ENCODE data around the gene KRT82. TPM values are rescaled to one million over a fixed set of nuclear protein-coding genes. Genes with fewer than 3 reads are reported as not detected.
A peak's percentile ranks its signal among the peaks of the same experiment; 100 is the strongest.

KRT82 gene
- total and polyA plus RNA-seq, 8 donors, result not detected

DNA sequence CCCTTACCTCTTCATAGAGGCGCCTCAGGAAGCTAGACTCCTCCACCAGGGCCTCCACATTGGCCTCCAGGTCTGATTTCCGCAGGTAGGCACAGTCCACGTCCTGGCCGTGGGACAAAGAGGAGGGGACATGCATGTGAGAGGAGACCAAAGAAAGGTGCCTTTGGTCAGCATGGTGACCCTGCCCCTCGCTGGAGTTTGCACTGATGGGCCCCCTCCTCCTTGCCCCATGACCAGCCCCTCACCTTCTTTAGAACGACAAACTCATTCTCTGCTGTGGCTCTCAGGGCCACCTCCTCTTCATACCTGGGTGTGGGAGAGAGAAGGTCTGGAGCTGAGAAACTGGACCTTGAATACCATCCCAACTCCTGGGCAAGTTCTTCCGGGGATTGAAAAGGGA, 42.1 kb downstream of the KRT82 start:
- Histone ChIP-seq H3K4me1 (no peaks in the 10 kb centered on the region), H3K9me3 (no peaks in the 10 kb centered on the region), H3K27ac (no peak overlapping the region), H3K4me3 (no peak overlapping the region), H3K27me3 (no peaks in the 10 kb centered on the region), H3K36me3 (no peaks in the 10 kb centered on the region)
- TF ChIP-seq, protein P1, sequence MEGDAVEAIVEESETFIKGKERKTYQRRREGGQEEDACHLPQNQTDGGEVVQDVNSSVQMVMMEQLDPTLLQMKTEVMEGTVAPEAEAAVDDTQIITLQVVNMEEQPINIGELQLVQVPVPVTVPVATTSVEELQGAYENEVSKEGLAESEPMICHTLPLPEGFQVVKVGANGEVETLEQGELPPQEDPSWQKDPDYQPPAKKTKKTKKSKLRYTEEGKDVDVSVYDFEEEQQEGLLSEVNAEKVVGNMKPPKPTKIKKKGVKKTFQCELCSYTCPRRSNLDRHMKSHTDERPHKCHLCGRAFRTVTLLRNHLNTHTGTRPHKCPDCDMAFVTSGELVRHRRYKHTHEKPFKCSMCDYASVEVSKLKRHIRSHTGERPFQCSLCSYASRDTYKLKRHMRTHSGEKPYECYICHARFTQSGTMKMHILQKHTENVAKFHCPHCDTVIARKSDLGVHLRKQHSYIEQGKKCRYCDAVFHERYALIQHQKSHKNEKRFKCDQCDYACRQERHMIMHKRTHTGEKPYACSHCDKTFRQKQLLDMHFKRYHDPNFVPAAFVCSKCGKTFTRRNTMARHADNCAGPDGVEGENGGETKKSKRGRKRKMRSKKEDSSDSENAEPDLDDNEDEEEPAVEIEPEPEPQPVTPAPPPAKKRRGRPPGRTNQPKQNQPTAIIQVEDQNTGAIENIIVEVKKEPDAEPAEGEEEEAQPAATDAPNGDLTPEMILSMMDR (IDR thresholded peaks at IDR 0.05), result no peak
- DNase-seq, result no peak
- FAIRE-seq, result no peak
- ATAC-seq, result no peak
- WGBS, 2 donors, result 84 to 91% methylated on average over 7 of the region's 7 CpGs
- intact Hi-C loops (cut with DNase I), result no loop called here

DNA sequence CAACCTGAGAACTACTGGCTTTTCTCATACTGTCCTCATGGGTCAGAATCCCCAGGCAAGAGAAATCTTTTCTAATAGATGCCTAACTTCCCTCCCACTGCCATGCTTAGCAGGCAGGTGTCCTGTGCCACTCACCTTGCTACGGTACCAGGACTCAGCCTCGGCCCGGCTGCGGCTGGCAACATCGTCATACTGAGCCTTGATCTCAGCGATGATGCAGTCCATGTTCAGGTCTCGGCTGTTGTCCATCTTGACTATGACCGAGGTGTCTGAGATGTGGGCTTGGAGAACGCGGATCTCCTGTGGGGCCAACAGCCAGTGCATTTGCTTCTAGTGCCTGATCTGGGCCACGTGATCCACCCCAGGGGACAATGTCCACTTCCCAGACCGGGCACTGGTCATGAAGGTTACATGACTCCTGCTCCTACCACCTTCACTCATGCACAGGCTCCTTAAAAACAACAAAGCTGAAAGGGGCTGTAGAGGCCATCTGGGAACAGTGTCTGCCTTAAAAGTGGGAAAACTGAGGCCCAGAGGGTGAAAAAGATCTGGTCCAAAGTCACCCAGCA, 42.9 kb downstream of the KRT82 start:
- no peak overlapping the region for H3K27ac ChIP-seq
- intact Hi-C loops (cut with DNase I), result no loop called here
- FAIRE-seq (no peak), DNase-seq (no peak), ATAC-seq (no peak)
- no peaks in the 10 kb centered on the region for H3K4me1 ChIP-seq
- no peaks in the 10 kb centered on the region for H3K27me3 ChIP-seq
- H3K4me3 ChIP-seq, result no peak overlapping the region
- H3K9me3 ChIP-seq, result no peaks in the 10 kb centered on the region
- WGBS, 2 donors, result 93 to 96% methylated on average over 12 of the region's 12 CpGs
- H3K36me3 ChIP-seq, result no peaks in the 10 kb centered on the region
- TF ChIP-seq, protein P1 (IDR thresholded peaks at IDR 0.05), result no peak

DNA sequence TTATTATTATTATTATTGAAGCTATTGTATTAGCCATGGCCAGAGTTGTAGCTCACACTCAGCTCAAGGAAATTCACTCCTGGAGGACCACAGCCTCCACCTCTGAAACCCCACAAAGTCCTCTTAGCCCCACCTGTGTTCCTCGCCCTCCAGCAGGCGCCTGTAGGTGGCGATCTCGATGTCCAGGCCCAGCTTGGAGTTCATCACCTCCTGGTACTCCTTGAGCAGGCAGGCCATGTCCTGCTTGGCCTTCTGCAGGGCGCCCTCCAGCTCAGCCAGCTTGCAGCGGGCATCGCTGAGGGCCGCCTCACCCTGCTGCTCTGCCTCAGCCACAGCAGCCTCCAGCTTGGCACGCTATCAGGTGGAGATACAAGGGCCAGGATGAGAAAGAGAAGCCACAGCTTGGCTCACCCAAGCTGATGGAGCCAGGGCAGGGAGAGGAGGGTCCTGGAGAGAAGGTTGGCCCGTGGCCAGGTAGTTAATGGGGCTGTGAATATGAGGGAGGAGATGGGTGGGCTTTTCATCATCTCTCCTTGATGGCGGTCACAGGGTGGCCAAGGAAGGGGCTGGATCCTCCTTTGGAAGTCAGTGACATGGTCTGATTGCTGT, 43.9 kb downstream of the KRT82 start:
- Histone ChIP-seq H3K9me3 (no peaks in the 10 kb centered on the region), H3K36me3 (no peaks in the 10 kb centered on the region), H3K4me1 (no peaks in the 10 kb centered on the region), H3K27me3 (no peaks in the 10 kb centered on the region), H3K27ac (no peak overlapping the region), H3K4me3 (no peak overlapping the region)
- WGBS, 2 donors, result 88 to 92% methylated on average over 11 of the region's 11 CpGs
- no peak for ATAC-seq
- intact Hi-C loops (cut with DNase I), result no loop called here
- no peak for DNase-seq
- TF ChIP-seq, protein P1 (IDR thresholded peaks at IDR 0.05), result no peak
- no peak for FAIRE-seq

DNA sequence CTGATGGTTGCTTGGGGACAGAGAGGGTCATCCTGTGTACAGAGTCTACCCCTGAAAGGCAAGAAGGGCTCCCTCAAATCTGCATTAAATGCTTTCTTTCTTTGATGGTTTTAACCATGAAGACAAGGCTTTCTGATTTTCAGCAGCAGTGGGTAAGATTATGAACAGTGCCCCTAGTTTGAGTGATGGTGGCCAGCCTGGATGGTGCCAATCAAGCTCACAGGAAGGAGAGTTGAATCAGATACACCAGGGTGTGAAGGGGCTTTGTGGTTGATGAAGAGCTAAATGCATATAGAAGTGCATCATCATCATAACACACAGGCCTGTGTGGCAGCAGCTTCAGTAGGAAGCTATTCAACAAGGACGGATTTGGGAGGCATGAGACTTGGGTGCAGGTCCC, 44.6 kb downstream of the KRT82 start:
- TF ChIP-seq, protein P1 (IDR thresholded peaks at IDR 0.05), result no peak
- 96 to 97% methylated on average over 1 of the region's 1 CpG for WGBS, 2 donors
- Histone ChIP-seq H3K36me3 (no peaks in the 10 kb centered on the region), H3K4me3 (no peak overlapping the region), H3K27ac (no peak overlapping the region), H3K4me1 (no peaks in the 10 kb centered on the region), H3K27me3 (no peaks in the 10 kb centered on the region), H3K9me3 (no peaks in the 10 kb centered on the region)
- no peak for FAIRE-seq
- intact Hi-C loops (cut with DNase I), result no loop called here
- no peak for ATAC-seq
- DNase-seq, result peak in 1 of 6 donors; percentile 3

DNA sequence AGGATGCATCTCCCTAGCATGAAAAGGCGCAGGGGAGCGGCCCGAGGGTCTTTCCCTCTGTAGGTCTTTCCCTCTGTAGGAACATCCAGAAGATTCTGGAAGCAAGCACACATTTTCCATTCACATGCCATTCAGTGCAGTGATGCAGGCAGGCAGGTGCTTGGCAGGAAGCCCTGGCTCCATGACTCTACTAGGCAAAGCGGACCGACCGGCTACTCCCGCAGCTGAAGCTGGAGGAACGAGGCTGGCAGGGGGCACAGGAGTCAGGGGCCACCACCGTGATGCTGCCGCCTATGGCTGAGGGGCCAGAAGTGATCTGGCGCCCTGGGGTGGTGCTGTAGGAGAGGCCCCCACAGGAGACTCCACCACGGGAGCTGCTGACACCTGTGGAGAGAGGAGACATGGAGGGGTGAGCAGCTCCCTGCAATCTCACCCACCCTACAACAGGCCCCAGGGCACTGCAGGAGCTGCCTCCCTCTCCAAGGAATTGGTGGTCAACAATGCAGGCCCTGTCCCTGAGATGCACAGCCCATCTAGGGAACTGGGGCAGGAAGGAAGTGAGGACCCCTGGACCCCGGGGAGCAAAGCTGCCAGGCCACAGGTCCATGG, 45.4 kb downstream of the KRT82 start:
- Histone ChIP-seq H3K9me3 (no peaks in the 10 kb centered on the region), H3K27me3 (no peaks in the 10 kb centered on the region), H3K4me1 (no peaks in the 10 kb centered on the region), H3K36me3 (no peaks in the 10 kb centered on the region), H3K27ac (no peak overlapping the region), H3K4me3 (no peak overlapping the region)
- DNase-seq (peak in 5 of 6 donors; percentile 35 to 78 (median 52)), ATAC-seq (peak; percentile 40 to 80 (median 58)), FAIRE-seq (no peak)
- WGBS, 2 donors, result 47 to 49% methylated on average over 13 of the region's 13 CpGs
- TF ChIP-seq, protein P1 (IDR thresholded peaks at IDR 0.05), result no peak
- intact Hi-C loops (cut with DNase I), result no loop called here
